Measurements from ENCODE around the gene KCNS1.

DNA sequence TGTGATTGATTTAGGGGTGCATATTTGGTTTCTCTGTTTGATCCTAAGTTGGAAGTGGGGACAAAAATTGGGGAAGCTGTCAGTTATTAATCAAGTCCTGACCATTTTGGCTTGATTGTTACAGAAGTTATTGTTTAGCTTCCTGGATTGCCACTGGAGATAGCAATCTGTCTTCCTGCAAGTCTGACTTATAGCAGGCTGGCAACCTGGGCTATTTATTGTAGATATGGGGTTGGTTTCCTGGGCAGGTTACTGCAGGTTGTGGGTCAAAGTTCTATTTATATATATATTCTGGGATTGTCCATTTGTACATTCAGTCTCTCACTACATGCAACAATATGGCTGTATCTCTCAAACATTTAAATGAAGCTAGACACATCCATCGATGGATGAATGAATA lies 17.8 kb downstream of the KCNS1 start:
- TF ChIP-seq CTCF (IDR thresholded peaks at IDR 0.05; ENCODE audit: insufficient read depth, low read depth, low read length) (no peak), EZH2 (IDR thresholded peaks at IDR 0.05; ENCODE audit: insufficient read depth, low read length) (no peak)
